Uterus (tissue), 2 donors: ENCODE data around the gene TANC1.

Experiments
- CTCF ChIP-seq, 4 experiments: fragments of 200-600 bp in 2 of 4; fragments of 450-650 bp in 2 of 4; sonication (generic) in 2 of 4; IDR thresholded peaks; one replicate each; pipeline ENCODE4 v1.5.1; 2016 to 2019; ENCODE audit warnings: antibody characterized with exemption in 4 of 4, mild to moderate bottlenecking in 2 of 4, moderate library complexity in 1 of 4
- POLR2A ChIP-seq, 2 donors: fragments of 450-650 bp; IDR thresholded peaks; one replicate each; pipeline ENCODE4 v1.6.1; 2016; ENCODE audit warnings: antibody characterized with exemption in 2 of 2, mild to moderate bottlenecking in 1 of 2, moderate library complexity in 1 of 2

GRCh38 chr2:159026170-159026569, 57.7 kb downstream of the TANC1 start:
- TF ChIP-seq CTCF (IDR thresholded peaks at IDR 0.05) = no peak
- TF ChIP-seq POLR2A (IDR thresholded peaks at IDR 0.05) = no peak
